ENCODE measurements around the gene AGFG2.
"Not testable (repeated sequence)": the region's sequence is repeated elsewhere in the genome, so short reads cannot be mapped to it uniquely, and the experiment has no call there.

Gene AGFG2

DNA sequence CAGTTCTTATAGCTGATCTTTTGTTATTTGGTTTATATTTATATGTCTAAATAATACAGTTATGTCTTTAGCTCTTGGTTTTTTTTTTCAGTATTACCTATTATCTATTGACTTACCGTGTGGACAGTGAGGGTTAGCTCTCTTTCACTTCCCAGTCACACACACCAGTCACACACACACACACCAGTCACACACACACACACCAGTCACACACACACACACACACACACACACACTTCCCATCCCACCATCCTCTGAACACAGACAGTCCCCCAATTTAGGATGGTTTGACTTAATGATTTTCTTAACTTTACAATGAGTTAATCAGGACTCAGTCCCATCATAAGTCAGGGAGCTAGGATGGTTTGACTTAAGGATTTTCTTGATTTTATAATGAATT is 18.9 kb upstream of the AGFG2 start:
- DNase-seq (ENCODE audit: low spot score): no peak

DNA sequence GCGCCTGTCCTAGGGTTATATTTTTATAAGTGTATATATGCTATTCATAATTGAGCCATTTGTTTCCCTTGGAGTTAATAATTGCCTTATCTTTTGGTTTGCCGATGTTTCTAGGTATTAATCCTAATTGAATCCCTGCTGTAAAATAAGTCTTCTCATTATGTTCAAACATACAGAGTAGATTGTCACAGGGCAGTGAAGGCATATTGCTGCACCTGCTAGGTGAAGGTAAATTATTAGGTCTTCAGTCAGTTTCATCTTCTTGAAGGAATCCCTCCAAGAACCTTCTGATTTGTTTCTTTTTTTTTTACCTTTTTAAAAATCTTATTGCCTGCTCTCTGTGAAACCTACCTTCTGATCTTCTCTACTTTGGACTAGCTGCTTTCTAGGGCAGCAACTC is 17.9 kb upstream of the AGFG2 start:
- no peak for DNase-seq (ENCODE audit: low spot score)

DNA sequence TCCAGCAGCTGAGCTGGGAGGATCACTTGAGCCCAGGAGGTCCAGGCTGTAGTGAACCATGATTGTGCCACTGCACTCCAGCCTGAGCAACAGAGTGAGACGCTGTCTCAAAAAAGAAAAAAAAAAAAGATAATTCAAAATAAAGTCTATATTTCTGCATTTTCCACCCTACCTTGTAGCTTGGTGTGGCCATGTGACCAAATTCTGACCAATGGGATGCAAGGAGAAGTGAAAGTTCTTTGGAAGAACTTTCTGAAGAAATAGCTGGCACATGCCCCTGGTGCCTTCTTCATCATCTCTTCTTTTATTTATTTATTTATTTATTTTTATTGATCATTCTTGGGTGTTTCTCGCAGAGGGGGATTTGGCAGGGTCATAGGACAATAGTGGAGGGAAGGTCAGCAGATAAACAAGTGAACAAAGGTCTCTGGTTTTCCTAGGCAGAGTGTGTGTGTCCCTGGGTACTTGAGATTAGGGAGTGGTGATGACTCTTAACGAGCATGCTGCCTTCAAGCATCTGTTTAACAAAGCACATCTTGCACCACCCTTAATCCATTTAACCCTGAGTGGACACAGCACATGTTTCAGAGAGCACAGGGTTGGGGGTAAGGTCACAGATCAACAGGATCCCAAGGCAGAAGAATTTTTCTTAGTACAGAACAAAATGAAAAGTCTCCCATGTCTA is 17.0 kb upstream of the AGFG2 start:
- not testable (repeated sequence) for DNase-seq (ENCODE audit: low spot score)

DNA sequence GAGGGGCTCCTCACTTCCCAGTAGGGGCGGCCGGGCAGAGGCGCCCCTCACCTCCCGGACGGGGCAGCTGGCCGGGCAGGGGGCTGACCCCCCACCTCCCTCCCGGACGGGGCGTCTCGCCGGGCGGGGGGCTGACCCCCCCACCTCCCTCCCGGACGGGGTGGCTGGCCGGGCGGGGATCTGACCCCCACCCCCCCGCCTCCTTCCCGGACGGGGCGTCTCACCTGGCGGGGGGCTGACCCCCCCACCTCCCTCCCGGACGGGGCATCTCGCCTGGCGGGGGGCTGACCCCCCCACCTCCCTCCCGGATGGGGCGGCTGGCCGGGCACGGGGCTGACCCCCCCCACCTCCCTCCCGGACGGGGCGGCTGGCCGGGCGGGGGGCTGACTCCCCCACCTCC is 15.8 kb upstream of the AGFG2 start:
- not testable (repeated sequence) for DNase-seq (ENCODE audit: low spot score)

- not testable (repeated sequence) for DNase-seq (ENCODE audit: low spot score)
These were observed 10.7 kb upstream of the AGFG2 start for GRCh38 chr7:100528108-100528866.

DNA sequence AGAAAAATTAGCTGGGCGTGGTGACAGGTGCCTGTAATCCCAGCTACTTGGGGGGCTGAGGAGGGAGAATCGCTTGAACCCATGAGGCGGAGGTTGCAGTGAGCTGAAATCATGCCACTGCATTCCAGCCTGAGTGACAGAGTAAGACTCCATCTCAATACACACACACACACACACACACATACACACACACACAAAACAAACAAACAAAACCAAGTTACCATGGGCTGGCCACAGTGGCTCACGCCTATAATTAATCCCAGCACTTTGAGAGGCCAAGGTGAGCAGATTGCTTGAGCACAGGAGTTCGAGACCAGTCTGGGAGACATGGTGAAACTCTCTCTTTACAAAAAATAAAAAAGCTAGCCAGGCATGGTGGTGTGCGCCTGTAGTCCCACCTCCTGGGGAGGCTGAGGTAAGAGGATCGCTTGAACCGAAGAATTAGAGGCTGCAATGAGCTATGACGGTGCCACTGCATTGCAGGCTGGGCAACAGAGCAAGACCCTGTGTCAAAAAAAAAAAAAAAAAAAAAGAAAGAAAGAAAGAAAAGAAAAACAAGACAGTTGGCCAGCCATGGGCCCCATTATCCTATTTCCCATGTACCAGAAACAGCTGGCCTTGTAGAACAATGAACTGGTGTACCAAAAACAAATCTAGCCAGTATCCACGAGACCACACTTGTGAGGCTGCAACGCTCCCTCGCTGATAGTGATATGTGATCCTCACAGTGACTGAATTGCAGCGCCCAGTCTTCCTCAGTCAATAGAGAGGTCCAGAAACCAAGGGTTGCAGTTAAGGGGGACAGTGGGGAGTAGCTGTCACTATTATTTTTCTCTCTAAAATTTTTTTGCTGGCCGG is 6.6 kb upstream of the AGFG2 start:
- DNase-seq (ENCODE audit: low spot score): no peak

GRCh38 chr7:100535982-100536381 is 3.0 kb upstream of the AGFG2 start:
- DNase-seq (ENCODE audit: low spot score): not testable (repeated sequence)

DNA sequence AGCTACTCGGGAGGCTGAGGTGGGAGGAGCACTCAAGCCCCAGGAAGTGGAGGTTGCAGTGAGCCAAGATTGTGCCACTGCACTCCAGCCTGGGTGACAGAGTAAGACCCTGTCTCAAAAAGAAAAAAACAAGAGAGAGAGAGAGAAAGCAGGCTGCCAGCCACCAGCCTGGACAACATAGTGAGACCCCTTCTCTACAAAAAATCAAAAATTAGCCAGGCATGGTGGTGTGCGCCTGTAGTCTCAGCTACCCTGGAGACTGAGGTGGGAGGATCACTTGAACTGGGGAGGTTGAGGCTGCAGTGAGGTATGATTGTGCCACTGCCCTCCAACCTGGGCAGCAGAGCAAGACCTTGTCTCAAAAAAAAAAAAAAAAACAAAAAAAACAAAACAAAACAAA is 2.3 kb upstream of the AGFG2 start:
- DNase-seq (ENCODE audit: low spot score): not testable (repeated sequence)

GRCh38 chr7:100538348-100538653 is 702 bp upstream of the AGFG2 start:
- no peak for DNase-seq (ENCODE audit: low spot score)

DNA sequence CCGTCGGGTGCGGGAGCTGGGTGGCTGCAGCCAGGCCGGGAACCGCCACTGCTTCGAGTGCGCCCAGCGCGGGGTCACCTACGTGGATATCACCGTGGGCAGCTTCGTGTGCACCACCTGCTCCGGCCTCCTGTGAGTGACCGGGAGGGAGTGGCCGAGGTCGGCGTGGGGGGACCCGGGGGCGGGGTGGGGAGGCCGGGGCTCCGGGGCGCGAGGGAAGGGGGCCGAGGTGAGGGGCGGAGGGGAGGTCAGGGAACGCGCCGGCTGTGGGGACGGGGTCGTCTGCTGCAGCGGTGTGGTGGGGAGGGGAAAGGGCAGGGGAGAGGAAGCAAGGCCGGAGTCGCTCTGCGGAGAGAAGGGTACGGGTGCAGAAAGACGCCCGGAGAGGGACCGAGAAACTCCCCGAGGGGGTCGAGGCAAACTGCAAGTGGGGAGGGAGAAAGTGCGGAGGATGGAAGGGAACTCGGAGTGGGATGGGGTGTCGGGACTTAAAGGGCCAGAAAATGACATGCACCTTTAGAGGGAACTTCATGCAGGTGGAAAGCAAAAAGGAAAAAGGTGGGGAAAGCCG is 518 bp downstream of the AGFG2 start:
- DNase-seq (ENCODE audit: low spot score): no peak

GRCh38 chr7:100540073-100540723 is 1.2 kb downstream of the AGFG2 start:
- no peak for DNase-seq (ENCODE audit: low spot score)

GRCh38 chr7:100541309-100541708 is 2.3 kb downstream of the AGFG2 start:
- not testable (repeated sequence) for DNase-seq (ENCODE audit: low spot score)

GRCh38 chr7:100543586-100543985 is 4.6 kb downstream of the AGFG2 start:
- DNase-seq (ENCODE audit: low spot score): no peak

- DNase-seq (ENCODE audit: low spot score): no peak
These were observed 5.4 kb downstream of the AGFG2 start for GRCh38 chr7:100544386-100544785.

DNA sequence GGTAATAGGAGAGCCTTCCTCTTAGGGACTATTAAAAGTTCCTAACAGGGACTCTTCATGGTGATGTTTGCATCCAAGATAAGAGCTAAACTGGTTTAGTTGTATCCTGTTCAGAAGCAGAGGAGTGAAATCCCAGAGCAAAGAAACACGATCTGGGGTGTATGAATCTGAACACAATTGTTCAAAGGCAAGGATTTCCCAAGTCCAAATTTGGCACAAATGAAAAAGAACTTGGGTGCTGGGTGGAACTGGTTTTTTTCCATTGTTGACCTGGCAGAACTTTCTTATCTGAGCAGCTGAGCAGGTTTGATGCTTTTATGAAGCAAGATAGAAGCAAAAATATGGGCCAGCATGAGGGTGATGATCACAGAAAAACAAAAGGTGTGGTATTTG is 6.0 kb downstream of the AGFG2 start:
- no peak for DNase-seq (ENCODE audit: low spot score)

GRCh38 chr7:100545360-100546128 is 6.5 kb downstream of the AGFG2 start:
- no peak for DNase-seq (ENCODE audit: low spot score)

DNA sequence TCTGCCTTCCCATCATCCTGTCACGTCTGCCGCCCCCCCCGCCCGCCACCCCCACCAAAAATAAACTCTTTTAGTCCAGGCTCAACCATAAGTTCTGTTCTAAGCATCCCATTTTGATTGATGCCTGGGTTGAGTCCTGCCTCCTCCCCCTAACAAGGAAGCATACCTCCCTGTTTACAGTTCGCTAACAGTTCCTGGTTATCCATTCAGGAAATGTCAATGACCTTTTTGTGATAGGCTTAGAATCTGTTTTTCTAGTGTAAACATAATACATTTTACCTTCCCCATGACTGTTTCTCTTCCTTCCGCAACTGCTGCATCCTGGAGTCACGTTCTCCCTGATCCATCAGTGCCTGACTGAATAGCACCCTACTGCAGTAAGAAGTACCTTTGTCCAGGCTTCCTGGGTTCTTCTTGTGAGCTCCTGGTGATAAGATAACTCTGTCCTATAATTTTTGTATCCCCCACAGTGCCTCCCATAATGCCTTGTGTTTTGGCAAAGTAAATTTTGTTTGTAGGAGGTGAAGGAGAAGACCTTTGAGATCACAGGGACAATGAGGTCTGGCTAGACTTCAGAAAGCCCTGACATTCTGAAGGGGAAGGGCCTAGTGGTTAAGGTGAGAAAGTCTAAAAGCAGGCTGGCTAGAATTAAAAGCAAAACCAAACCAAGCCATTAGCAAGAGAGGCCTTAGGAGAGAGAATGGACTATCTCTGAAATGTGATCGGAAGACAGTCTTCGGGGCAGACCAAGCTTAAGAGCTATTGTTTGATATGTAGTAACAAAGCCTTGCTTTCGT is 7.3 kb downstream of the AGFG2 start:
- no peak for DNase-seq (ENCODE audit: low spot score)

DNA sequence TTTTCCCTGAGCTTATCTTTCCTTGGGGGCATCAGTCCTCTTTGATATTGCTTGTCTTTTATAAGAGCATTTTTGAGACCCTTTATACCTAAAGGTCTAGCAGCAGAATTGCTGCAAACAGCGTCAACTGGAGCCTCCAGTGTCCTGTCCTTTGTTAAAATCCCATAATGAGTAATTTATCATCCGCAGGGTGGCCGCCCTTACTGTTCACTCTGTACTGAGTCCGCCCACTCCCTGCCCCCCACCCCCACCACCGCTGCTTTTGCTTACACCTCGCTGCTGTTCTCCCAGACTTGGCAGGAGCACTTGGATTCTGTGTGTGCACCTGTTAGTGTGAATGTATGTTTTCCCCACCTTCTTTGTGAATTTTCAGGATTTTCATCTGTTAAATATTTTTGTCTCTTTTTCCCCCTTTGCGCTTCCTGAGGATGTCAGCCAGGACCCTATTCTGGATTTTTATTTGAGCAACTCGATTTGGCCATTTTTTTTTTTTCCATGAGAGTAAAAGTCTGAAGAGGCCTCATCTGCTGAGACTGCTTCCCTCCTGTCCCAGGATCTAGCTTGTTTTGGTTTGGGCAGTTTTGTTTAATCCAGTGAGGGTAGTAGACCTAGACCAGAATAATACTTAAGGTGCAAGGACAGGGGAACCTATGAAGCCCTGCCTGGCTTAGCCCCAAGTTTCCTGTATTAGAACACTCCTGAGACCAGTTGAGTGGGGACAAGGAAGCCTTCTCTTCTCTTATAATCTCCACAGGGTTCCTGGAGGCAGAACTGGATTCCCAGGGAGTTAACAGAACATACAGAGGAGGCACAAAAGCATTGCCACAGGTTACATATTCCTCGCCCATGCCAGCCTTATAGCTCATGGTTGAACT is 8.2 kb downstream of the AGFG2 start:
- no peak for DNase-seq (ENCODE audit: low spot score)

- no peak for DNase-seq (ENCODE audit: low spot score)
These were observed 8.9 kb downstream of the AGFG2 start for GRCh38 chr7:100547872-100548271.

Data from hematopoietic multipotent progenitor cell treated with erythropoietin and hydrocortisone succinate and interleukin-3 and kit ligand, for 15 days (in vitro differentiated cells).